Lower leg skin (tissue), 3 donors: ENCODE measurements around the gene SECISBP2.

ENCODE experiments used
- POLR2A ChIP-seq, 2 donors: fragments of 450-650 bp; IDR thresholded peaks; one replicate each; pipeline ENCODE4 v1.6.1; 2016 to 2017; ENCODE audit warnings: antibody characterized with exemption in 2 of 2, mild to moderate bottlenecking in 1 of 2, moderate library complexity in 1 of 2
- TF ChIP-seq, protein P1 (sequence below), 3 donors: fragments of 450-650 bp; IDR thresholded peaks; one replicate each; pipeline ENCODE4 v1.5.1; 2016; ENCODE audit warnings: antibody characterized with exemption in 3 of 3, mild to moderate bottlenecking in 3 of 3, moderate library complexity in 2 of 3

DNA sequence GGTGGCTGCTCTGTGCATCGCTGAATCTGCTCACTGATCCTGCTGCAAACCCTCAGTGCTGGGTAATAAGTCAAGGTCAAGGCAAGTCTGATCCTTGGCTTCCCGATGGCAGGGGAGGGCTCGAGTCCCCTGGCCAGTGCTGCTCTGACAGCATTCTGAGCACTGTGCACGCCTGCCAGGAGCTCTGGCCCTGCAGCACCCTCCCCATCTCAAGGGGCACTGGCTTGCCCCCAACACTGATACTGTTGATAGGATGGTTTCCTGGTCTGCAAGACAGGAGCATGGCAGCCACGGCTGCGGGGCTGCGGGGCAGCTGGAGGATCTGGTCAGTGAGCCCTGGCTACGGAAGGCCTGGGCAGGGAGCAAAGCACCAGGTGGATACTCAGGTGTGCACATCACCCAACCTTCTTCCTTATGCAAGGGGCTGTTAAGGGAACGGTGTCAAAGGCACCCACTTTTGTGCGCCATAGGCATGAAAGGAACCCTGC lies 71.8 kb downstream of the SECISBP2 start:
- no peak for TF ChIP-seq POLR2A (IDR thresholded peaks at IDR 0.05)
- TF ChIP-seq, protein P1, sequence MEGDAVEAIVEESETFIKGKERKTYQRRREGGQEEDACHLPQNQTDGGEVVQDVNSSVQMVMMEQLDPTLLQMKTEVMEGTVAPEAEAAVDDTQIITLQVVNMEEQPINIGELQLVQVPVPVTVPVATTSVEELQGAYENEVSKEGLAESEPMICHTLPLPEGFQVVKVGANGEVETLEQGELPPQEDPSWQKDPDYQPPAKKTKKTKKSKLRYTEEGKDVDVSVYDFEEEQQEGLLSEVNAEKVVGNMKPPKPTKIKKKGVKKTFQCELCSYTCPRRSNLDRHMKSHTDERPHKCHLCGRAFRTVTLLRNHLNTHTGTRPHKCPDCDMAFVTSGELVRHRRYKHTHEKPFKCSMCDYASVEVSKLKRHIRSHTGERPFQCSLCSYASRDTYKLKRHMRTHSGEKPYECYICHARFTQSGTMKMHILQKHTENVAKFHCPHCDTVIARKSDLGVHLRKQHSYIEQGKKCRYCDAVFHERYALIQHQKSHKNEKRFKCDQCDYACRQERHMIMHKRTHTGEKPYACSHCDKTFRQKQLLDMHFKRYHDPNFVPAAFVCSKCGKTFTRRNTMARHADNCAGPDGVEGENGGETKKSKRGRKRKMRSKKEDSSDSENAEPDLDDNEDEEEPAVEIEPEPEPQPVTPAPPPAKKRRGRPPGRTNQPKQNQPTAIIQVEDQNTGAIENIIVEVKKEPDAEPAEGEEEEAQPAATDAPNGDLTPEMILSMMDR (IDR thresholded peaks at IDR 0.05): no peak
